Cardiac septum (tissue), 1 donor: ENCODE measurements around the gene SLC16A10. TPM values are rescaled to one million over a fixed set of nuclear protein-coding genes. Genes with fewer than 3 reads are reported as not detected.
"Not testable (repeated sequence)": the region's sequence is repeated elsewhere in the genome, so short reads cannot be mapped to it uniquely, and the experiment has no call there.

ENCODE experiments used
- DNase-seq: peaks from one replicate; pipeline ENCODE4 v3.0.0-alpha.2; 2020; ENCODE audit warnings: low spot score
- intact Hi-C: fragments of 100-400 bp; cut with DNase I; formaldehyde crosslinking; loops from one replicate; pipeline ENCODE4 v1.14.0; 2022
- total RNA-seq: library from RNA; stranded (reverse); fragmentation: NEBNext Ultra II Directional; extraction: Animal tissue kit (Norgen Biotek cat#: 25700); gene quantifications from one replicate; pipeline ENCODE4 v1.2.1, GENCODE V29; 2021
- donor health status: DM: no; HTN: no; CAD: no.

The SLC16A10 gene
- total RNA-seq, 1 donor from 2014 or later, result 5.0 TPM

- intact Hi-C loops, result no loop called here
- no peak for DNase-seq
Measured at GRCh38 chr6:111076024-111076695, 11.1 kb upstream of the SLC16A10 start.

- no peak for DNase-seq
- intact Hi-C loops, result no loop called here
Measured at GRCh38 chr6:111080698-111081097, 6.6 kb upstream of the SLC16A10 start.

GRCh38 chr6:111086685-111087084 lies 618 bp upstream of the SLC16A10 start:
- intact Hi-C loops, result loop anchor here (5.0 kb wide), 2 partner anchors 54 to 101 kb away; no protein-coding TSS in a partner anchor
- no peak for DNase-seq

- intact Hi-C loops, result loop anchor here (5.0 kb wide), 2 partner anchors 56 to 99 kb away; no protein-coding TSS in a partner anchor
- DNase-seq, result no peak
Measured at GRCh38 chr6:111087871-111088667, 766 bp downstream of the SLC16A10 start.

- intact Hi-C loops, result loop anchor here (5.0 kb wide), 2 partner anchors 56 to 99 kb away; no protein-coding TSS in a partner anchor
- no peak for DNase-seq
Measured at GRCh38 chr6:111088668-111089003, 1.3 kb downstream of the SLC16A10 start.

- intact Hi-C loops, result no loop called here
- DNase-seq, result no peak
Measured at GRCh38 chr6:111090766-111091165, 3.5 kb downstream of the SLC16A10 start.

- DNase-seq, result no peak
- intact Hi-C loops, result no loop called here
Measured at GRCh38 chr6:111091987-111092386, 4.7 kb downstream of the SLC16A10 start.

- DNase-seq, intact Hi-C loops: not testable (repeated sequence)
Measured at GRCh38 chr6:111095488-111095887, 8.2 kb downstream of the SLC16A10 start.

- DNase-seq, result no peak
- intact Hi-C loops, result no loop called here
Measured at GRCh38 chr6:111096246-111096645, 8.9 kb downstream of the SLC16A10 start.

- intact Hi-C loops, result no loop called here
- no peak for DNase-seq
Measured at GRCh38 chr6:111098597-111098996, 11.3 kb downstream of the SLC16A10 start.

- no peak for DNase-seq
- intact Hi-C loops, result no loop called here
Measured at GRCh38 chr6:111101987-111102386, 14.7 kb downstream of the SLC16A10 start.

- intact Hi-C loops, result no loop called here
- DNase-seq, result peak; percentile 83
Measured at GRCh38 chr6:111105578-111105977, 18.3 kb downstream of the SLC16A10 start.

- intact Hi-C loops, result no loop called here
- no peak for DNase-seq
Measured at GRCh38 chr6:111107589-111107988, 20.3 kb downstream of the SLC16A10 start.

GRCh38 chr6:111110036-111110435 lies 22.7 kb downstream of the SLC16A10 start:
- intact Hi-C loops, result no loop called here
- DNase-seq, result no peak

- intact Hi-C loops, result no loop called here
- DNase-seq, result no peak
Measured at GRCh38 chr6:111113336-111114086, 26.2 kb downstream of the SLC16A10 start.

GRCh38 chr6:111114087-111114443 lies 26.8 kb downstream of the SLC16A10 start:
- intact Hi-C loops, result no loop called here
- no peak for DNase-seq

GRCh38 chr6:111114482-111114881 lies 27.2 kb downstream of the SLC16A10 start:
- no peak for DNase-seq
- intact Hi-C loops, result no loop called here

GRCh38 chr6:111118826-111119225 lies 31.5 kb downstream of the SLC16A10 start:
- no peak for DNase-seq
- intact Hi-C loops, result no loop called here

- DNase-seq, result no peak
- intact Hi-C loops, result no loop called here
Measured at GRCh38 chr6:111119571-111120329, 32.4 kb downstream of the SLC16A10 start.
